Measurements from ENCODE around the gene SMIM38.

SMIM38 gene

GRCh38 chr11:69202511-69203221 lies 46.9 kb downstream of the SMIM38 start:
- Histone ChIP-seq H3K9me3 (ENCODE audit: control insufficient read depth, low read length) (peaks cover 5% of the 10 kb centered on the region), H3K4me1 (ENCODE audit: control insufficient read depth, insufficient read depth, low read length) (no peaks in the 10 kb centered on the region), H3K27me3 (replicated peaks; ENCODE audit: control insufficient read depth, insufficient read depth, low read length) (peaks cover 68% of the 10 kb centered on the region), H3K9ac (ENCODE audit: low read length) (no peak overlapping the region), H3K4me3 (ENCODE audit: low read length) (no peak overlapping the region), H3K36me3 (ENCODE audit: control insufficient read depth, insufficient read depth, low read length, severe bottlenecking) (no peaks in the 10 kb centered on the region)
- DNase-seq (ENCODE audit: low read depth), result no peak

- Histone ChIP-seq H3K9ac (ENCODE audit: low read length) (no peak overlapping the region), H3K4me3 (ENCODE audit: low read length) (no peak overlapping the region), H3K27me3 (replicated peaks; ENCODE audit: control insufficient read depth, insufficient read depth, low read length) (peaks cover 60% of the 10 kb centered on the region), H3K9me3 (ENCODE audit: control insufficient read depth, low read length) (peaks cover 10% of the 10 kb centered on the region), H3K4me1 (ENCODE audit: control insufficient read depth, insufficient read depth, low read length) (no peaks in the 10 kb centered on the region), H3K36me3 (ENCODE audit: control insufficient read depth, insufficient read depth, low read length, severe bottlenecking) (no peaks in the 10 kb centered on the region)
- no peak for DNase-seq (ENCODE audit: low read depth)
Measured at GRCh38 chr11:69203381-69203780, 47.6 kb downstream of the SMIM38 start.

- DNase-seq (ENCODE audit: low read depth), result no peak
- H3K4me3 ChIP-seq (ENCODE audit: low read length), result no peak overlapping the region
- no peaks in the 10 kb centered on the region for H3K36me3 ChIP-seq (ENCODE audit: control insufficient read depth, insufficient read depth, low read length, severe bottlenecking)
- no peaks in the 10 kb centered on the region for H3K4me1 ChIP-seq (ENCODE audit: control insufficient read depth, insufficient read depth, low read length)
- H3K9me3 ChIP-seq (ENCODE audit: control insufficient read depth, low read length), result peaks cover 10% of the 10 kb centered on the region
- peaks cover 59% of the 10 kb centered on the region for H3K27me3 ChIP-seq (replicated peaks; ENCODE audit: control insufficient read depth, insufficient read depth, low read length)
- no peak overlapping the region for H3K9ac ChIP-seq (ENCODE audit: low read length)
Measured at GRCh38 chr11:69203901-69204245, 48.1 kb downstream of the SMIM38 start.

GRCh38 chr11:69204246-69204940 lies 48.7 kb downstream of the SMIM38 start:
- no peaks in the 10 kb centered on the region for H3K4me1 ChIP-seq (ENCODE audit: control insufficient read depth, insufficient read depth, low read length)
- H3K9ac ChIP-seq (ENCODE audit: low read length), result no peak overlapping the region
- H3K4me3 ChIP-seq (ENCODE audit: low read length), result no peak overlapping the region
- no peak for DNase-seq (ENCODE audit: low read depth)
- no peaks in the 10 kb centered on the region for H3K36me3 ChIP-seq (ENCODE audit: control insufficient read depth, insufficient read depth, low read length, severe bottlenecking)
- peaks cover 56% of the 10 kb centered on the region for H3K27me3 ChIP-seq (replicated peaks; ENCODE audit: control insufficient read depth, insufficient read depth, low read length)
- H3K9me3 ChIP-seq (ENCODE audit: control insufficient read depth, low read length), result peaks cover 12% of the 10 kb centered on the region

- no peaks in the 10 kb centered on the region for H3K4me1 ChIP-seq (ENCODE audit: control insufficient read depth, insufficient read depth, low read length)
- H3K36me3 ChIP-seq (ENCODE audit: control insufficient read depth, insufficient read depth, low read length, severe bottlenecking), result no peaks in the 10 kb centered on the region
- H3K27me3 ChIP-seq (replicated peaks; ENCODE audit: control insufficient read depth, insufficient read depth, low read length), result peaks cover 56% of the 10 kb centered on the region
- H3K4me3 ChIP-seq (ENCODE audit: low read length), result no peak overlapping the region
- H3K9me3 ChIP-seq (ENCODE audit: control insufficient read depth, low read length), result peaks cover 12% of the 10 kb centered on the region
- no peak overlapping the region for H3K9ac ChIP-seq (ENCODE audit: low read length)
- DNase-seq (ENCODE audit: low read depth), result no peak
Measured at GRCh38 chr11:69204941-69205742, 49.4 kb downstream of the SMIM38 start.
